Stimulated activated CD4-positive, alpha-beta T cell treated with anti-CD3 and anti-CD28 coated beads, TNF-alpha, amount 100 ng/mL, for 24 hours (primary cell): Measurements from ENCODE around the gene ABHD16A.
A peak's percentile ranks its signal among the peaks of the same experiment; 100 is the strongest.

Experiments
- DNase-seq, 3 experiments: peaks; one replicate each; pipeline ENCODE4 v3.0.0-alpha.2; 2020; ENCODE audit warnings: low read depth in 3 of 3

The ABHD16A gene

GRCh38 chr6:31702819-31703716, at the start of gene ABHD16A:
TSS of gene ABHD16A (minus strand) at chr6:31703324. CDS start at chr6:31703281, 43 bp downstream.
- peak; percentile 92 to 98 (median 92) for DNase-seq

DNA sequence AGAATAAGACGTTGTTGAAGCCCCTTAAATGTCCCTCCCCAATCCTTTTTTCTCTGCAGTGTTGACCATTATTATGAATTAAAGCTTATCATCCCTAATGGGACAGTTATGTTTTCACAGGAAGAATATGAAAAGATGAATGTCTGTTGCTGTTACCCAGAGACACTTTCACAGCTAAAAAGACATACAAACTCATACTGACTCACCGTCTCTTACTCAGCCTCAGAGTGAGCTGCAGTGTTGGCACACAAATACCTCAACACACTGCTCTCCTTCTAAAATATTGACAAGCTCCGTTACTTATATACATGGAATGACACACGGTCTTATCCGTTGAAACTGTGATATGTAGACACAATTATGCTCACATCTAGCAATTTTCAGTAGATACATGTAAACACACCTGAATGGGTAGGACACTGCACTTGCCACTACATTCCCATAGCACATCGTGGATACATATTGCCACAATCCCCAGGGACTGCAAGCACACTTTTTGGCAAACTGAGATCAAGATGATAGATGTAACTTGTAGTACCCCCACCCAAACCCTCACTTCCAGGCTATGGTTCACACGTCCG, 49.7 kb upstream of the ABHD16A start:
- DNase-seq = no peak

DNA sequence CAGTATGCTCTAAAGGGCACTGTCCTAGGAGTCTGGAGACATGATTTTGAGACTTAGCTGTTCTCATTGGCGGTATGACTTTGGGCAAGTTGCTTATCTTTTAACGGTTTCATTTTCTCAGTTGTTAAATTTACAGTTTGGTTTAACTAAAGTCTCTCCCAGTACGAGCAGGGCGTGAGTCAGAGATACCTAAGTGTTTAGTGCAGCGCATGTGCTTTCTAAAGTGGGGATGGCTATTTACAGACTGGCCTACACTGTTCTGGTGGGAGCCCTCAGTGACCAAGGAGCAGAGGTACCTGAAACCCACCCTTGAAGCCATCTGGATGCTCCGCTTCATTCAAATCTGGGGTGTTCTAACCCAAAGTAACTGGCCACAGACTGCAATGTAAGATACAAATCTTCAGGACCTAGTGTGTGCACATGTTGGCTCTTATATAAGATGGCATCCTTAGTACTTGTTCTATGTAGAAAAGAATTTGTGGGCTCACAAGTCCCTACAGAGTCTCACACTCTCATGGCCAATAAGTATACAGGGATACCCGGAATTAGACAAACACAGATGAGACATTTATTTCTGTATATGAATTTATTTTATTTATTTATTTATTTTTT, 47.4 kb upstream of the ABHD16A start:
- no peak for DNase-seq

DNA sequence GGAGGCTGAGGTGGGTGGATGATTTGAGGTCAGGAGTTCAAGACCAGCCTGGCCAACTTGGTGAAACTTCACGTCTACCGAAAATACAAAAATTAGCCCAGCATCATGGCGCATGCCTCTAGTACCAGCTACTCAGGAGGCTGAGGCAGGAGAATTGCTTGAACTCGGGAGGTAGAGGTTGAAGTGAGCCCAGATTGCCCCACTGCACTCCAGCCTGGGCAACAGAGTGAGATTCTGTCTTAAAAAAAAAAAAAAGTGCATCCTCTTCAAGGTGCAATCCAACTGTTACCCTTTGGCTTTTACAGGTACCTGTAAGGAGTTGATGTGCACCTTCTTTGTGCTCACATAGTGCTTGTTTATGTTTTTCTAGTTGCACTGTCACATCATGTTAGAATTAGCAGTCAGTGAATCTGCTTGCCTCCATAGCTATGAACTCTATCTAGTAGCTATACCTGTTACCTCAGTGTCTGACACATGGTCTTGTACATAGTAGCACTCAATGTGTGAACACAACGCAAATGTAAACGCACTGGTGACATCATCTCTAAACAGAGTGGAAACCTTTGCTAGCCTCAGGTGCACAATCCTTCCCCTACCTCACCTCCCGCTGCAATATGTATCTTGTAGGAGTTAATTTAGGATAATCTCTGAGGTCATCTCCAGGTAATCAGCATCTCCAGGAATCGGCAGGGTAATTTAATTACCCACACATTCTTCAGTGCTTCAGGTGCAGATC, 46.3 kb upstream of the ABHD16A start:
- DNase-seq = no peak

DNA sequence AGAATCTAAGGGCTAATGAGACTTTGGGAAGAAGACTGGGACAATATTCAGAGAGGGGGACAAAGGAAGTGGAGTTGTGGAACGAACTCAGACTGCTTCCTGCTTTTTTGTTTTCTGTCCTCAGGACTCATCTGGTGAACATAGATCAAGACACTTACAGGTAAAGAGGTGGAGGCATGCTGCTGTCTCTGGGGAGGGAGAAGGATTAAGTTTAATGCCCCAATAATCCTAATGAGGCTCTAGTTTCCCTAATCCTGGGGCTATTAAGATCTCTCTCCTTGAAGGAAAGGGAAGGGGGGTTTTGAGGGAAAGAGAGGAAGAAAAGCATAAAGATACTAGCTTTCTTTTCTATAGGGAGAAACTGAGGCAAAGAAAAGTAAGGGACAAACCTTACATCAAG, 41.3 kb upstream of the ABHD16A start:
- no peak for DNase-seq

DNA sequence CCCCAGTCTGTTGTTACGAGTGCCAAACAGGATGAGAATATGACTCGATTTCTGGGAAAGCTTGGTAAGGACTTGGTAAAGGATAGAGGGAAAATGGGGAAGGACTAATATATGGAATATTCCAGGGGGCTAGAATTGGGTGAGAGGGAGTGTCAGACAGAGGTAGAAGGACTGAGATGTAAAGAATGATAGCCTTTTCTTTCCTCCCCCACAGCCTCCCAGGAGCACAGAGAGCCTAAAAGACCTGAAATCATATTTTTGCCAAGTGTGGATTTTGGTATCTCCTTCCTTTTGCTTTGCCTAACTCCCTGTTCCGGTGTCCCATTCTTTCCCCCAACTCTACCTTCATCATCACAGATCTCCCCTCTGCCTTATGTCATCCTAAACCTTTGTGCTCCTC, 39.8 kb upstream of the ABHD16A start:
- no peak for DNase-seq

- DNase-seq = no peak
Measured at GRCh38 chr6:31741815-31742214, 38.7 kb upstream of the ABHD16A start.

GRCh38 chr6:31740397-31741223, 37.5 kb upstream of the ABHD16A start:
- DNase-seq = no peak

GRCh38 chr6:31739639-31740396, 36.7 kb upstream of the ABHD16A start, which contains the start of gene MSH5:
TSS of gene MSH5 (plus strand) at chr6:31740005. CDS start at chr6:31740467, 462 bp downstream.
- DNase-seq = peak; percentile 91 to 98 (median 93)

DNA sequence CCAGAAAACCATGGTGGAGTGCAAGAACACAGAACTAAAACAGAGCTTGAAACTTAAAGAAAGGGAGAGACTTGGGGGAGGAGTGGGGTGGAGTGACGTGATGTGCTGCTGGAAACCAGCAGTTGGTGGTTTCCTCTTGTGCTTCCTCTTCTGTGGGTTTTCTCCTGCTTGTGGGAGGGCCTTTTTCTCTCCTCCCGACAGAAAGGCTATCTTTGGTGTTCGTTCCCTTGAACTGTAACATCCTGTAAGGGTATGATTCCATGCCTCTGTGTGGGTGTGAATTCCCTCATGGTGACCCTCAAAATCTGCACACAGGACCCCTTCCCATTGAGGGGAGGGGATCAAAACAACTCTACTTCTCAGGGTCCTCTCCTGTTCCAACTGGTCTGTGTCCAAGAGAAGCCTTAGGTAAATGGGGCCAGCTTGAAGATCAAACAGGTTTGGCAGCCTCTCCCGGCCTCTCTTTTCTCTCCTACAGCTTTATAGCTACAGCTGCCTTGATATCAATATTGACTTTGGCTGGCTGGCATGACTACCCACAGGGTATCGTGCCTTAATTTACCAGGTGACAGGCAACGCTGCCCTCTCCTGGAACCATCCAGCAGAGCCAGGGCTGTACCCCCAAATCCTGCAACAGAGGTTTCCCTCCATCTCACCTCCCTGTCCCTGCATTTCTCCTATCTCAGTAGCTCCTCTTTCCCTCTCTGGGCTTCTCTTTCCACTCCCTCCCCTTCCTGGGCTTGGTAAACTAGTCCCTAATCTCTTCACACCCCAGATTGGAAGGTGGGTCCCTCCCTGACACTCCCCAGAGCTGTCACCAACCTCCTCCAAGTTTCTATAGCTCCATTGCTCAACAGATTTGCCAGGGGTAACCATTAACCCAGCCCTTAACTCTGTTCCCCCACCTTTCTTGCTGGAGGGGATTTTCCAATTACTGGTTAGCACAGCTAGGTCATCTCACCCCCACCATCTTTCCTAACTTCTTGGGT, 35.2 kb upstream of the ABHD16A start:
- DNase-seq = peak in 1 of 3 experiments; percentile 63

DNA sequence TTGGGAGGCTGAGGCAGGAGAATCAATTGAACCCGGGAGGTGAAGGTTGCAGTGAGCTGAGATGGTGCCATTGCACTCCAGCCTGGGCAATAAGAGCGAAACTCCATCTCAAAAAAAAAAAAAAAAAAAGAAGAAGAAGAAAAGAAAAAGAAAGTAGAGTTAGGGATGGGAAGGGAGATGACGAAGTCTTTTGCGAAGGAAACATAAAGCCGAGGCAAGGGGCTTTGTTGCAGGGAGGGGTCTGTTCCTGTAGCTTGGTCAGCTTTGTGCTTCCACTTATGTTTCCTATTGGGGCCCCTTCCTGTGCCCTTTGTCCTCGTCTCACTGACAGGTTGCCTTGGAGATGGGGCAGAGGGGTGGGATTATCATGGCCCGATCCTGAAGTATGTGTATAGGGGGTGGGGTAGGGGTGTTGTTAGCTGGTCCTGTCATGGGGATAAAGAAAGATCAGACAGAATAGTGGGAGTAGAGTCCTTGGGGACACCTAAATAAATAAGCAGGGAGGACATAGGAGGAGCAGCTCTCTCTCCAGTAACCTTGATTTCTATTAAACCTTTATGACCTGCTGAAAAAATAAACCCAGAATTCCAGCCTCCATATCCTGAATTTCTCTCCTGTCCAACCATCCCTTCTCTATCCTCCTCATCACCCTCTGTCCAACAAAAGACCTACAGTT, 34.3 kb upstream of the ABHD16A start:
- no peak for DNase-seq

- DNase-seq = no peak
Measured at GRCh38 chr6:31736768-31737314, 33.7 kb upstream of the ABHD16A start.

DNA sequence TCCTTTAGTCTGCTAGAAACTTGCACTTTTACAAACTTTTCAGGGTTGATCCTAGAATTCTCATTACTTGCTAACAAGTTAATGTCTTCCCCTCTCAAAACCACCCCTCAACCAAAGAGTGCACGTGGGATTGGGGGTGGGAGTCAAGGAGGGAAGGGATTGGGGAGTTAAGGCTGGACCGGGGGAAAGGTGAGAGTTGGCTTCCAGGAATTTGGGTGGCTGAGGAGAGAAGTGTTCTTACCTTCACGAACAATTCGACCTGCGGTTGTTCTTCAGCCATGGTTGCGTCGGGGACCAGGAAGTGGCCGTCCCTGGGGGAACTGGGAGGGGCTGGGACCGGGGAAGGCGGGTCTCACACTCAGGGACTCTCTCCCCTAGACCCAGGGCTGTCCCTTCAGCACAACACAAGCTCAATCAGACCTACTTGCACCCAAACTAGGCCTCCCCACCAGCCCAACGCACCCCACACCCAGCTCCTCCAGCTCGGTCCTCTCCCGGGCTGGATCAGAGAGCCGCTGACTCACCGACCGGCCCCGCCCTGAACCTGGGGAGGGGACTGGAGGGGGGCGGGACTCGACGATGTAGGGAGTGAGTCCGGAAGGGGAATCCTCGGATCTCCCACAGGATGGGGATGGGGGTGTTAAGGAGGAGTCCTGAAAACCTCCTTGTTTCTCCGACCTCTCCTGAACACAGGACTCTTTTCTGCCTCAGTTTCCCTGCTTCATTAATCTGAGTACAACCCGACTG, 33.1 kb upstream of the ABHD16A start, which contains the start of gene CLIC1:
TSS of gene CLIC1 (minus strand) at position 510 of the 747 bp plus-strand sequence. CDS start at position 280, 230 bp downstream.
- peak in 2 of 3 experiments; percentile 63 to 87 for DNase-seq

DNA sequence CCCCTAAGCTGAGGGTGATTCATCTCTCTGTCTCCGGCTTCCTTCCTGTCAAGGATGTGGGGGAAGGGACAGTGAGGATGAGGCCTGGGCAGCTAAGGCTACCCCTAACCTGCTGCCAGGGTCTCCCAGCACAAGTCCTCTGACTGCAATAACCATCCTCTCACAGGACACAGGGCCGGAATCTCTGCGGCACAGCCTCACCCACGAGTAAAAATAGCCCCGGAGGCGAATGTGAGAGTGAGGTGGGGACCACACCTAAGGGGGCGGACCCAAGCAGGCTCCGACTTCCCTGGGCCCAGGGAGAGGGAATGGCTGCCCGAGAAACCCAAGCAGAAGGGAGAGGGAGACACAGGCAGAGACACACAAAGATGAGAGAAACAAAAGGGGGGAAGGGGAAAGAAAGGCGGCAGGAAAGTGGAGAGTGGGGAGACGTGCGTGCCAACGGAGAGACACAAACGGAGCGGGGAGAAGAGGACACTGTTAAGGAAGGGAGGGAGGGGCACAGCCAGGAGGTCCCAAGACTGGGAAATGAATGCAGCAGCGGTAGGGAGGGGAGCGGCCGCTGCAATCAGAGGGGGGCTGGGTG, 31.8 kb upstream of the ABHD16A start:
- peak in 1 of 3 experiments; percentile 53 for DNase-seq

DNA sequence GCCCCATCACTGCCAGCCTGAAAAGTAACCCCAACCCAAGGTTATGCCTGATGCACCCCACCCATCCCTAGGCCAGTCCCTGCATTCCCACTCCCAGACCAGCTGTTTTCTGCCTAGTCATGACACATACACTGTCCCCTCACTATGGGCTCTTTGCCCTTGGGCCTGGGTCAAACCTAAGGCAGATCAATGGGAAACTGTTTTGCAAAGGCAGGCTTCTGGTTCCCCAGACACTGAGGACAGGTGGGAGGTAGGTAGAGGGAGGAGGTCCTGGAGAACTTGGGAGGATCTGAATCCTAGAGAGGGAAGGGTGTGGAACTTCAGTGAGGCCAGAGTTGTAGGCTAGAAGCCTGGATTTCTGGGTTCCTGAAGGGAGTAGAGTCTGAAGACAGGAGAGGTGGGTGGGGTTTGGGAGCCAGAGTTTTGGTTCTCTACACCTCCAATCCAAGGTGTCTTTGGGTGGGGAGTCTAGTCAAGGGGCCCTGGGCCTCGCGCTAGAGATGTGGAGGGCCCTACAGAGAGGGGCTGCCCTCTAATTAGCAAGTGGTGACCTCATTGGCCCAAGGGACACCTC, 31.2 kb upstream of the ABHD16A start:
- no peak for DNase-seq

DNA sequence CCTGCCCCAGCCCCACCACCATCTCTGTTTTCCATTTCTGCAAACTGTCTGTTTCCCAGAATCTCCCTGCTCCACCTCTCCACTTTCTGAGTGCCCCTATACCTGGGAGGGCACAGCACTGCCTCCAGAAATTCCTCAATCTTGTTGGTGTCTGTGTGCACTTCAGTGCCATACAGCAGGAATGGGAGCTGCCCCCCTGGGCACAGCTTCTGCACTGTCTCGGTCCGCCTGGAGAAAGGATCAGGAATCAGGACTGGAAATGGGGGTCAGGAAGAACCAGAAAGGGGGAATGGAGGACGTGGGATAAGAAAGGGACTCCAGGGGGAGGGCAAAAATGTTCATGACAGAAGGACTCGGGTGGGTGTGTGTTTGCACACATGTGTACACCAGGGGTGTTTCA, 30.6 kb upstream of the ABHD16A start:
- no peak for DNase-seq

GRCh38 chr6:31732029-31732428, 28.9 kb upstream of the ABHD16A start:
- no peak for DNase-seq
